Purkinje cell (primary cell): ENCODE data around the gene CHAT. TPM values are rescaled to one million over a fixed set of nuclear protein-coding genes. Genes with fewer than 3 reads are reported as not detected.

ENCODE experiments used
- polyA plus RNA-seq: library from polyadenylated mRNA; unstranded; fragments of >200 nt; fragmentation: Nextera tagmentation; gene quantifications from 2 replicates; pipeline ENCODE4 v1.2.1, GENCODE V29; 2014

CHAT gene
- not detected in 2 replicates for polyA plus RNA-seq

GRCh38 chr10:49613882-49614241 lies at the start of gene CHAT:
CHAT (plus strand) TSS chr10:49614037; CDS start chr10:49614190, 153 bp downstream.

GRCh38 chr10:49610114-49610457 lies 3.8 kb upstream of the CHAT start, which contains the start of gene SLC18A3:
SLC18A3 (plus strand) TSS chr10:49610310; CDS start chr10:49610741, 431 bp downstream.

GRCh38 chr10:49679480-49679893 lies 65.7 kb downstream of the CHAT start, which contains the start of gene C10orf53:
C10orf53 (plus strand) TSS chr10:49679651; CDS start chr10:49679698, 47 bp downstream.

Other genes starting within 250 kb of the CHAT start
- 0.25 and 4.2 TPM in 2 replicates for gene DRGX, start 217.9 kb upstream of the CHAT start, polyA plus RNA-seq
- gene ERCC6, start 74.9 kb upstream of the CHAT start, polyA plus RNA-seq, result 43.5 and 52.9 TPM in 2 replicates
- not detected in 2 replicates for gene SLC18A3, start 3.7 kb upstream of the CHAT start, polyA plus RNA-seq
- gene C10orf53, start 65.6 kb downstream of the CHAT start, polyA plus RNA-seq, result 5.7 TPM in 1 of 2 replicates, not detected in the other
- gene OGDHL, start 148.3 kb downstream of the CHAT start, polyA plus RNA-seq, result 12.7 and 15.0 TPM in 2 replicates